NCI-H82 (cell line): ENCODE measurements around the gene GJB6.
"Not testable (repeated sequence)": the region's sequence is repeated elsewhere in the genome, so short reads cannot be mapped to it uniquely, and the experiment has no call there.

ENCODE experiments used
- DNase-seq: peaks from one replicate; lab custom pipeline; 2025; lab: John Stamatoyannopoulos, UW

GJB6 gene

GRCh38 chr13:20231839-20232555 is at the start of gene GJB6:
GJB6 (minus strand) TSS chr13:20232319; CDS start chr13:20223480, 8,839 bp downstream.
- no peak for DNase-seq

- not testable (repeated sequence) for DNase-seq
Observed at GRCh38 chr13:20276901-20277300, 44.8 kb upstream of the GJB6 start.

GRCh38 chr13:20274466-20274865 is 42.3 kb upstream of the GJB6 start:
- no peak for DNase-seq

GRCh38 chr13:20272588-20273171 is 40.6 kb upstream of the GJB6 start:
- no peak for DNase-seq

GRCh38 chr13:20272104-20272503 is 40.0 kb upstream of the GJB6 start:
- no peak for DNase-seq

- DNase-seq = no peak
Observed at GRCh38 chr13:20271441-20271840, 39.3 kb upstream of the GJB6 start.

- DNase-seq = no peak
Observed at GRCh38 chr13:20270163-20270865, 38.2 kb upstream of the GJB6 start.

GRCh38 chr13:20264271-20265018 is 32.3 kb upstream of the GJB6 start:
- no peak for DNase-seq

- no peak for DNase-seq
Observed at GRCh38 chr13:20263393-20264044, 31.4 kb upstream of the GJB6 start.

- DNase-seq = no peak
Observed at GRCh38 chr13:20258963-20259288, 26.8 kb upstream of the GJB6 start.

- no peak for DNase-seq
Observed at GRCh38 chr13:20258208-20258962, 26.3 kb upstream of the GJB6 start.

- DNase-seq = no peak
Observed at GRCh38 chr13:20254076-20254475, 22.0 kb upstream of the GJB6 start.

GRCh38 chr13:20249913-20250312 is 17.8 kb upstream of the GJB6 start:
- no peak for DNase-seq

- no peak for DNase-seq
Observed at GRCh38 chr13:20247963-20248362, 15.8 kb upstream of the GJB6 start.

GRCh38 chr13:20247403-20247802 is 15.3 kb upstream of the GJB6 start:
- DNase-seq = no peak

- DNase-seq = no peak
Observed at GRCh38 chr13:20241593-20241992, 9.5 kb upstream of the GJB6 start.

- DNase-seq = no peak
Observed at GRCh38 chr13:20239748-20240147, 7.6 kb upstream of the GJB6 start.

GRCh38 chr13:20232556-20233277 is 598 bp upstream of the GJB6 start:
- DNase-seq = no peak

- no peak for DNase-seq
Observed at GRCh38 chr13:20230913-20231838, 943 bp downstream of the GJB6 start.

- no peak for DNase-seq
Observed at GRCh38 chr13:20227730-20228129, 4.4 kb downstream of the GJB6 start.
